Heart right ventricle (tissue), 16 donors: ENCODE measurements around the gene CDC7. TPM values are rescaled to one million over a fixed set of nuclear protein-coding genes. Genes with fewer than 3 reads are reported as not detected.
"Not testable (repeated sequence)": the region's sequence is repeated elsewhere in the genome, so short reads cannot be mapped to it uniquely, and the experiment has no call there.

Source experiments
- ATAC-seq, 8 donors: fragments of 200-7000 bp; cut with Tn5 transposase; one replicate each; pipeline ENCODE4 v1.9.1; 2020; ENCODE audit warnings: mild to moderate bottlenecking in 8 of 8, moderate library complexity in 8 of 8, moderate number of reproducible peaks in 1 of 8
- DNase-seq, 2 donors: peaks; one replicate each; pipeline ENCODE4 v3.0.0-alpha.2; 2020
- H3K27ac ChIP-seq, 10 donors: fragments of 200-600 bp; sonication (generic) in 2 of 10; one replicate each; pipeline versions ENCODE4 v1.5.0 to v1.8.0; 2020 to 2022; ENCODE audit warnings: mild to moderate bottlenecking in 3 of 10
- H3K27me3 ChIP-seq, 7 donors: fragments of 200-600 bp; one replicate each; pipeline ENCODE4 v1.8.0; 2021 to 2022; ENCODE audit warnings: mild to moderate bottlenecking in 2 of 7
- H3K36me3 ChIP-seq, 9 donors: fragments of 200-600 bp; sonication (generic) in 1 of 9; one replicate each; pipeline versions ENCODE4 v1.5.0 to v1.8.0; 2020 to 2022; ENCODE audit warnings: mild to moderate bottlenecking in 2 of 9
- H3K4me1 ChIP-seq, 9 donors: fragments of 200-600 bp; sonication (generic) in 1 of 9; one replicate each; pipeline versions ENCODE4 v1.5.0 to v1.8.0; 2020 to 2022; ENCODE audit warnings: mild to moderate bottlenecking in 4 of 9
- H3K4me3 ChIP-seq, 10 donors: fragments of 200-600 bp; sonication (generic) in 2 of 10; one replicate each; pipeline versions ENCODE4 v1.5.0 to v1.8.0; 2020 to 2022; ENCODE audit warnings: mild to moderate bottlenecking in 7 of 10, moderate library complexity in 2 of 10
- H3K9me3 ChIP-seq, 11 donors: fragments of 200-600 bp in 10 of 11; sonication (generic) in 2 of 11; one replicate each; pipeline versions ENCODE4 v1.5.0 to v1.8.0; 2013 to 2022; ENCODE audit warnings: mild to moderate bottlenecking in 2 of 11, control low read depth in 1 of 11, moderate library complexity in 1 of 11
- WGBS, 2 donors: extraction: QIAGEN DNeasy Blood & Tissue Kit; methylation state at CpG; one replicate each; pipeline ENCODE4 v1.1.7; 2013; ENCODE audit warnings: inconsistent platforms in 1 of 2; 5-methylcytosine and 5-hydroxymethylcytosine counted together
- intact Hi-C, 10 donors: fragments of 100-400 bp; cut with DNase I; formaldehyde crosslinking; loops; one replicate each; pipeline versions ENCODE4 v1.11.1 to v1.14.2; 2022
- polyA plus RNA-seq, 2 donors: library from polyadenylated mRNA; stranded (reverse); fragments of 200-250 nt; gene quantifications; one replicate each; pipeline ENCODE4 v1.2.3, GENCODE V29; 2013
- total RNA-seq, 10 donors: library from RNA; stranded (reverse); fragmentation: NEBNext Ultra II Directional in 3 of 10; extraction: Animal tissue kit (Norgen Biotek cat#: 25700) in 3 of 10; gene quantifications; one replicate each; pipeline versions ENCODE4 v1.2.1 to v1.2.4, GENCODE V29; 2021 to 2023
- TF ChIP-seq, protein P1 (sequence below), 9 donors: fragments of 200-600 bp; sonication (generic) in 2 of 9; IDR thresholded peaks; one replicate each; pipeline versions ENCODE4 v1.5.0 to v1.8.0; 2021 to 2022; ENCODE audit warnings: antibody characterized with exemption in 9 of 9, mild to moderate bottlenecking in 5 of 9, moderate library complexity in 1 of 9
- donor health status: Arrhythmogenic right ventricular cardiomyopathy.
- donor health status: ischemic (EF 13 %, LVEDD 7.1; RV severe dilation, severe dysfunction).
- donor health status: healthy with polysubstance abuse.
- donor health status: DM: no; HTN: yes; CAD: no.
- donor health status: DM: no; HTN: no; CAD: no.
- donor health status: ischemic (EF 25% LVEDD 6.9; RV normal size, moderate dysfunction).
- donor health status: ischemic (EF 25% LVEDD 5.7; RV mildly dilated, moderate dysfunction).
- donor health status: healthy.
- donor health status: DM: yes; HTN: yes; CAD: no.
- donor health status: Ischemic cardiomyopathy.
- donor health status: ischemic (EF 35%, LVEDD 5.7; RV mildly dilated, moderate dysfunction).
- donor health status: nonischemic (EF 11% LVEDD 7.7; RV severe dilation, severe dysfunction).
- donor health status: DM: yes; HTN: yes; CAD: no.
- donor health status: PGD.
- donor health status: ischemic (EF 29% LVEDD 5.4; RV normal size, mild dysfunction).
- donor health status: nonischemic (EF 23%, LVEDD 6.1; RV moderate dilation, normal function).

CDC7 gene
- total and polyA plus RNA-seq, 12 donors = 0.26 to 4.0 (median 0.79) TPM

DNA sequence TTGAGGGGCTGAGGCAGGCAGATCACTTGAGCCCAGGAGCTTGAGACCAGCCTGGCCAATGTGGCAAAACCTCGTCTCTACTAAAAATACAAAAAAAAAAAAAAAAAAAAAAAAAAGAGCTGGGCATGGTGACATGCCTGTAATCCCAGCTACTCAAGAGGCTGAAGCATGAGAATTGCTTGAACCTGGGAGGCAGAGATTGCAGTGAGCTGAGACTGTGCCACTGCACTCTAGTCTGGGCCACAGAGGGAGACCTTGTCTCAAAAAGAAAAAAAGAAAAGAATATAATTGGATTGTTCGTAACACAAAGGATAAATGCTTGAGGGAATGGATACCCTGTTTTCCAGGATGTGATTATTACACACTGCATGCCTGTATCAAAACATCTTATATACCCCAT lies 18.5 kb downstream of the CDC7 start:
- H3K36me3 ChIP-seq = peaks cover 0 to 23% (median 0%) of the 10 kb centered on the region in 9 donors
- not testable (repeated sequence) for H3K27ac ChIP-seq, H3K27me3 ChIP-seq, H3K4me1 ChIP-seq, DNase-seq, H3K4me3 ChIP-seq, H3K9me3 ChIP-seq
- intact Hi-C loops = loop anchor here in 3 of 10 donors (10.0 kb wide), 1 partner anchor 776 kb away; the partner anchor contains the start of genes GLMN (in 3 of the 3) and RPAP2 (in 3 of the 3)
- TF ChIP-seq, protein P1, sequence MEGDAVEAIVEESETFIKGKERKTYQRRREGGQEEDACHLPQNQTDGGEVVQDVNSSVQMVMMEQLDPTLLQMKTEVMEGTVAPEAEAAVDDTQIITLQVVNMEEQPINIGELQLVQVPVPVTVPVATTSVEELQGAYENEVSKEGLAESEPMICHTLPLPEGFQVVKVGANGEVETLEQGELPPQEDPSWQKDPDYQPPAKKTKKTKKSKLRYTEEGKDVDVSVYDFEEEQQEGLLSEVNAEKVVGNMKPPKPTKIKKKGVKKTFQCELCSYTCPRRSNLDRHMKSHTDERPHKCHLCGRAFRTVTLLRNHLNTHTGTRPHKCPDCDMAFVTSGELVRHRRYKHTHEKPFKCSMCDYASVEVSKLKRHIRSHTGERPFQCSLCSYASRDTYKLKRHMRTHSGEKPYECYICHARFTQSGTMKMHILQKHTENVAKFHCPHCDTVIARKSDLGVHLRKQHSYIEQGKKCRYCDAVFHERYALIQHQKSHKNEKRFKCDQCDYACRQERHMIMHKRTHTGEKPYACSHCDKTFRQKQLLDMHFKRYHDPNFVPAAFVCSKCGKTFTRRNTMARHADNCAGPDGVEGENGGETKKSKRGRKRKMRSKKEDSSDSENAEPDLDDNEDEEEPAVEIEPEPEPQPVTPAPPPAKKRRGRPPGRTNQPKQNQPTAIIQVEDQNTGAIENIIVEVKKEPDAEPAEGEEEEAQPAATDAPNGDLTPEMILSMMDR (IDR thresholded peaks at IDR 0.05) = peak in 2 of 9 donors; percentile 25 to 45
- WGBS, 2 donors = 36 to 43% methylated on average over 2 of the region's 2 CpGs
- peak in 2 of 8 donors; percentile 20 to 57 for ATAC-seq

DNA sequence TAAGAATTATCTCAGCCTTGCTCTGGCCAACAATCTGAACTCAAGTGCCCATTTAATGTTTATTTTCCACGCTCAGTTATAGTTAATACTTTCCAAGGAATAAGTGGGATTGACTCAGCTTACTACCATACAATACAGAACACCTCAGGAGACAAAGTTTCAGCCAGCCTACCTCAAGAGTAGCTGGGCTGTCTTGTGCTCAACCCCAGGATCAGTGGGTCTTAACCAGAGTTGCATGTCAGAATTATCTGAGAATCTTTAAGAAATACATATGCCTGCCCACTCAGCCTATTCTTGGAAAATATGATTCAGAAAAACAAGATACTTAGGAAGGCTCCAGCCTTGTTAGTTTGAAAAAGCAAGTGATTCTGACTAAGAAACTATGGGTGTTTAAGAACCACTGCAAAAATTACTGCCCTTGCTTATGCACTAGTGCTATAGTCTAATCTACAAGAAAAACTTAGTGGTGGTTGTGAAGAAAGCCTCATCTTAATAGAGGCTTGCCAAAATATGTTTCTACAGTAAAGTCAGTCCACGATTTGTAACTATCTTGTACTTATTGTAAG lies 20.4 kb downstream of the CDC7 start:
- intact Hi-C loops = loop anchor here in 1 of 10 donors (10.0 kb wide), 1 partner anchor 174 kb away; no protein-coding TSS in a partner anchor
- DNase-seq = no peak

DNA sequence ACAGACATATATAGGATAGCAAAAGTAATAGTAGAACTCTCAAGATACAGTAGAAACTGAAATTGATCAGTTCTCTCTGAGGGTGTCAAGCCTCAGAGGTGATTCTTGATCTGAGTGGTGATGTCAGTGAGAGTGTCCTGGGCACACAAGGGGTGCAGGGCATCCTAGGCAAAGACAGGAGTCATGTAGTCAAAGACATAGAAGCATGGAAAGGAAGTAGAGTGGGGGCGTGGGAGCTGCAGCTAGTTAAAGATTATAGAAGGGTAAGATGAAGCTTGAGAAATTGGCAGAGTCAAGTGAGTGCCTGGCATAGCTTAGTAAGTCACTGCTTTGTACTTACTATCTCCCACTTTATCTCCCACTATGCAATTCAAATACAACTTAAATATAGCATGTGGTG lies 22.8 kb downstream of the CDC7 start:
- intact Hi-C loops = loop anchor here in 1 of 10 donors (10.0 kb wide), 1 partner anchor 171 kb away; no protein-coding TSS in a partner anchor
- TF ChIP-seq, protein P1 (IDR thresholded peaks at IDR 0.05) = no peak
- Histone ChIP-seq H3K9me3 (no peaks in the 10 kb centered on the region), H3K36me3 (peaks cover 0 to 8% (median 0%) of the 10 kb centered on the region in 9 donors), H3K27ac (no peak overlapping the region), H3K4me1 (no peaks in the 10 kb centered on the region), H3K27me3 (no peaks in the 10 kb centered on the region), H3K4me3 (no peak overlapping the region)
- ATAC-seq = no peak
- 43 to 70% methylated on average over 1 of the region's 1 CpG for WGBS, 2 donors
- no peak for DNase-seq

More for the DNA sequence above, 20.4 kb downstream of the CDC7 start:
- WGBS, 2 donors = 85 to 86% methylated on average over 2 of the region's 2 CpGs
- no peak overlapping the region for H3K27ac ChIP-seq
- ATAC-seq = no peak
- no peak overlapping the region for H3K4me3 ChIP-seq
- no peaks in the 10 kb centered on the region for H3K4me1 ChIP-seq
- H3K9me3 ChIP-seq = no peaks in the 10 kb centered on the region
- no peaks in the 10 kb centered on the region for H3K27me3 ChIP-seq
- TF ChIP-seq, protein P1 (IDR thresholded peaks at IDR 0.05) = no peak
- H3K36me3 ChIP-seq = peaks cover 0 to 9% (median 0%) of the 10 kb centered on the region in 9 donors

DNA sequence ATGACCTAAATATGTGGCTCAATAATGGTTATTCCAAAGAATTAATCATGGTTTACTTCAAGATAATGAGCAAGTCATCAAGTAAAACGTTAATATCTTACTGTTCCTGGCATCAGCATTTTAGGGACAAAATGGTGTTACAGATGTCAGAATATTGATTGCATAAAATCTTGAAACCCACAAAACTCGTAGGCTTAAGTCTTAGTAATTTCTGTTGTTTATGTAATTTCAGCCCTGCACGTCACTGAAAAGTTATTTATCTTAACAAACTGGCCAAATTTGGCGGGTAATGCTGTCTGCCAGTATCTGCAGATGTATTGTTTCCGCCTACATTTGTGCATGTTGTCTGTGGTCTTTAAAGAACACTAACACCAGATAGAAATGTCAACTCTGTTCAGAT lies 25.8 kb downstream of the CDC7 start:
- 70 to 78% methylated on average over 5 of the region's 5 CpGs for WGBS, 2 donors
- H3K4me3 ChIP-seq = no peak overlapping the region
- DNase-seq (no peak), ATAC-seq (no peak)
- peak overlapping the region in 1 of 10 donors; percentile 43 for H3K27ac ChIP-seq
- H3K9me3 ChIP-seq = no peaks in the 10 kb centered on the region
- peaks cover 0 to 8% (median 0%) of the 10 kb centered on the region in 9 donors for H3K36me3 ChIP-seq
- H3K27me3 ChIP-seq = no peaks in the 10 kb centered on the region
- intact Hi-C loops = loop anchor here in 1 of 10 donors (10.0 kb wide), 1 partner anchor 168 kb away; no protein-coding TSS in a partner anchor
- peaks cover 0 to 5% (median 0%) of the 10 kb centered on the region in 9 donors for H3K4me1 ChIP-seq
- TF ChIP-seq, protein P1 (IDR thresholded peaks at IDR 0.05) = no peak
